SU-DHL-6 (cell line): ENCODE data around the gene NFIB.

ENCODE experiments used
- H2AFZ ChIP-seq: fragments of 200-600 bp; sonication (generic); 2 replicates; pipeline ENCODE4 v1.6.1; 2014; ENCODE audit warnings: low read depth, mild to moderate bottlenecking, moderate library complexity, mixed read lengths, antibody characterized with exemption, low read length; ENCODE audit not compliant: severe bottlenecking
- H3F3A ChIP-seq: fragments of 200-600 bp; shearing (Covaris generic); 2 replicates; pipeline ENCODE4 v1.6.0; 2016; ENCODE audit warnings: antibody characterized with exemption, mild to moderate bottlenecking; ENCODE audit not compliant: insufficient read depth
- H3K27ac ChIP-seq: fragments of 200-600 bp; sonication (generic); 2 replicates; pipeline ENCODE4 v1.5.1; 2016; ENCODE audit warnings: low read depth, mild to moderate bottlenecking, low read length, moderate library complexity, mixed read lengths
- H3K27me3 ChIP-seq: fragments of 200-600 bp; sonication (generic), shearing (Covaris generic); 2 replicates; pipeline ENCODE4 v1.6.0; 2014; ENCODE audit warnings: mild to moderate bottlenecking, low read length
- H3K36me3 ChIP-seq: fragments of 200-600 bp; sonication (generic); 2 replicates; pipeline ENCODE4 v1.6.1; 2014; ENCODE audit warnings: mild to moderate bottlenecking, low read length, mixed read lengths
- H3K4me2 ChIP-seq: fragments of 300-600, 200-600 bp; shearing (Covaris generic), sonication (generic); 2 replicates; pipeline ENCODE4 v1.6.0; 2014; ENCODE audit warnings: low read length, low read depth, mild to moderate bottlenecking; ENCODE audit not compliant: poor library complexity, severe bottlenecking
- H3K4me3 ChIP-seq: fragments of 200-600 bp; sonication (generic); 2 replicates; pipeline ENCODE4 v1.5.1; 2014; ENCODE audit warnings: antibody characterized with exemption, low read length, mild to moderate bottlenecking, mixed read lengths; ENCODE audit not compliant: insufficient read depth, poor library complexity, severe bottlenecking
- H3K79me2 ChIP-seq: fragments of 200-600 bp; sonication (generic); 2 replicates; pipeline ENCODE4 v1.6.1; 2014; ENCODE audit warnings: mild to moderate bottlenecking, low read length, moderate library complexity; ENCODE audit not compliant: insufficient read depth
- H3K9ac ChIP-seq: fragments of 200-600 bp; sonication (generic); 2 replicates; pipeline ENCODE4 v1.7.0; 2014; ENCODE audit warnings: mild to moderate bottlenecking, low read length
- H3K9me2 ChIP-seq: fragments of 200-600 bp; sonication (generic); replicated peaks from 2 replicates; pipeline ENCODE4 v1.6.1; 2014; ENCODE audit warnings: low read length; ENCODE audit not compliant: insufficient read depth
- H3K9me3 ChIP-seq: fragments of 200-600 bp; sonication (generic); 2 replicates; pipeline ENCODE4 v1.6.1; 2014; ENCODE audit warnings: low read length, mixed read lengths; ENCODE audit not compliant: insufficient read depth
- H4K20me1 ChIP-seq: fragments of 200-600 bp; sonication (generic); 2 replicates; pipeline ENCODE4 v1.6.1; 2014; ENCODE audit warnings: low read depth, mild to moderate bottlenecking, antibody characterized with exemption, low read length, moderate library complexity, mixed read lengths
- EZH2phosphoT487 ChIP-seq: fragments of 200-600 bp; sonication (generic), shearing (Covaris generic); conservative IDR thresholded peaks from 2 replicates; pipeline ENCODE4 v1.6.1; 2018; ENCODE audit warnings: mild to moderate bottlenecking, antibody characterized with exemption, low read length, moderate library complexity, mixed read lengths
- TF ChIP-seq, protein P1 (sequence below): fragments of 200-600 bp; sonication (generic); IDR thresholded peaks from one replicate; pipeline ENCODE4 v1.5.1; 2017; ENCODE audit warnings: antibody characterized with exemption, mild to moderate bottlenecking, low read length, moderate library complexity; ENCODE audit not compliant: insufficient read depth, poor library complexity, severe bottlenecking

The NFIB gene

DNA sequence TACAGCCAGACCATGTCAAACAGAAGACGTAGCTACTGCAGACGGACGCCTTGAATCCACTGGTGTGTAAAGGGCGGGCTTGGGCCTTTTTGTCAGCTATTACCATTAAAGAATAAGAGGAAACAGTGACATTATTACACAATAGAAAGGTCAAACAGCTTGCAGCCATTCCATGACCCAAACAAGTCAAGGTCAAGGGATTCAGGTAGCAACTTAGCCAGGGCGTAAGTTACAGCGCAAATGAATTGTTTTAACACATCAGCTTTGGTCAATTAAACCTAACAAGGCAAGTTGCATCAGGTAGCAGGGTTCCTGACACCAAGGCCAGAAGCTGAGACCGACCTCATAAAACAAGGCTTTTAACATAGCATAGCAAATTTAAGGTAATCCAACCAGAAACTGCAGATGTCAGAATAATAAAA, 15.3 kb downstream of the NFIB start:
- Histone ChIP-seq H3K27me3 (no peaks in the 10 kb centered on the region), H3K9me2 (no peaks in the 10 kb centered on the region), H3K9me3 (no peaks in the 10 kb centered on the region), H3K9ac (no peak overlapping the region), H3K27ac (no peak overlapping the region), H3K79me2 (no peaks in the 10 kb centered on the region), H2AFZ (no peak overlapping the region), H3K4me2 (no peak overlapping the region), H3F3A (no peaks in the 10 kb centered on the region), H4K20me1 (no peaks in the 10 kb centered on the region), H3K4me3 (no peak overlapping the region), H3K36me3 (no peaks in the 10 kb centered on the region)
- TF ChIP-seq EZH2phosphoT487 = no peak
- TF ChIP-seq, protein P1, sequence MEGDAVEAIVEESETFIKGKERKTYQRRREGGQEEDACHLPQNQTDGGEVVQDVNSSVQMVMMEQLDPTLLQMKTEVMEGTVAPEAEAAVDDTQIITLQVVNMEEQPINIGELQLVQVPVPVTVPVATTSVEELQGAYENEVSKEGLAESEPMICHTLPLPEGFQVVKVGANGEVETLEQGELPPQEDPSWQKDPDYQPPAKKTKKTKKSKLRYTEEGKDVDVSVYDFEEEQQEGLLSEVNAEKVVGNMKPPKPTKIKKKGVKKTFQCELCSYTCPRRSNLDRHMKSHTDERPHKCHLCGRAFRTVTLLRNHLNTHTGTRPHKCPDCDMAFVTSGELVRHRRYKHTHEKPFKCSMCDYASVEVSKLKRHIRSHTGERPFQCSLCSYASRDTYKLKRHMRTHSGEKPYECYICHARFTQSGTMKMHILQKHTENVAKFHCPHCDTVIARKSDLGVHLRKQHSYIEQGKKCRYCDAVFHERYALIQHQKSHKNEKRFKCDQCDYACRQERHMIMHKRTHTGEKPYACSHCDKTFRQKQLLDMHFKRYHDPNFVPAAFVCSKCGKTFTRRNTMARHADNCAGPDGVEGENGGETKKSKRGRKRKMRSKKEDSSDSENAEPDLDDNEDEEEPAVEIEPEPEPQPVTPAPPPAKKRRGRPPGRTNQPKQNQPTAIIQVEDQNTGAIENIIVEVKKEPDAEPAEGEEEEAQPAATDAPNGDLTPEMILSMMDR = no peak

DNA sequence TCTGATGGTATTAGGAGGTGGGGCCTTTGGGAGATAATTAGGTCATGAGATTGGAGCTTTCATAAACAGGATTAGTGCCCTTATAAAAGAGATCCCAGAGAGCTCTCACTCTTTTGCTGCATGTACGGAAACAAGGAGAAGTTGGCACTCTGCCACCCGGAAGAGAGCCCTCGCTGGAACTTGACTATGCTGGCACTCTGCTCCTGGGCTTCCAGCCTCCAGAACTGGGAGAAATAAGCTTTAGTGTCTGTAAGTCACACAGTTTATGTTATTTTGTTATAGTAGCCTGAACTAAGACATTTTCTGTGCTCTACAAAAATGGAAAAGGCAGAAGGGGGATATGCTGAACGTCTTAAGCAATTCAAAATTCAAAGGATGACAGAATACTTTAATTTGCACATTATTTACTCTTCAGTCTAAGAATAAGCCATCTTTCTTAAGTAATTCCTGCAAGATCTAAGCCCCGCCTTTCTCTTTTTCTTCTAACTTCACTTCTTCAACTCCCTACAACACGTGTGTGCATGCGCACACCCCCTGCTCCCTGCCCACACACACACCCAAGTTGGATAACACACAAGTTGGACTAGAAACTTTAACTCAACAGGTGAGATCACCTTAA, 17.3 kb downstream of the NFIB start:
- Histone ChIP-seq H3K9ac (no peak overlapping the region), H3K9me3 (no peaks in the 10 kb centered on the region), H3K36me3 (no peaks in the 10 kb centered on the region), H3K27me3 (no peaks in the 10 kb centered on the region), H3K4me2 (no peak overlapping the region), H3K9me2 (no peaks in the 10 kb centered on the region), H3K4me3 (no peak overlapping the region), H3K27ac (no peak overlapping the region), H3K79me2 (no peaks in the 10 kb centered on the region), H4K20me1 (no peaks in the 10 kb centered on the region), H3F3A (no peaks in the 10 kb centered on the region), H2AFZ (no peak overlapping the region)
- TF ChIP-seq, protein P1 = no peak
- no peak for TF ChIP-seq EZH2phosphoT487

DNA sequence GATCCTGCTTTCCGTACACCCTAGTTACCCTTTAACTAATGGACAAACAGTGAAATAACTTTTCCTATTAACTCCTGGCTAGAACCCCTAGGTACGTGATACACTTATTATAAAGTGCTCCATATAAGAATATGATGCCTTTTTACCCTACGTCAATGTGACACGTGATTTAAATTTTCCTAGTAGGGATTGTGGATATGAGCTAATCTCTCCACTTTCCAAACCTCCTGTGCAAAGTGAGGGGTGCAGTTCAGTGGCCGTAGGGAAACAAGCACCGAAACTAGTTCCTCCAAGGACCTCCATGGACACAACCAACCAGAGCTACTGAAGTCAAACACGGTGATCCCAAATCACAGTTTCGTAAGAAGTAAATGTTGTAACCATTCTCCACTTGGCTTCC, 19.3 kb downstream of the NFIB start:
- Histone ChIP-seq H3K79me2 (no peaks in the 10 kb centered on the region), H4K20me1 (no peaks in the 10 kb centered on the region), H3K4me2 (no peak overlapping the region), H3K36me3 (no peaks in the 10 kb centered on the region), H3K9me2 (no peaks in the 10 kb centered on the region), H3K27ac (no peak overlapping the region), H3K4me3 (no peak overlapping the region), H2AFZ (no peak overlapping the region), H3K27me3 (no peaks in the 10 kb centered on the region), H3F3A (no peaks in the 10 kb centered on the region), H3K9me3 (no peaks in the 10 kb centered on the region), H3K9ac (no peak overlapping the region)
- no peak for TF ChIP-seq EZH2phosphoT487
- TF ChIP-seq, protein P1 = no peak
